Calu3 (cell line): Measurements from ENCODE around the gene SLC8A2. TPM values are rescaled to one million over a fixed set of nuclear protein-coding genes. Genes with fewer than 3 reads are reported as not detected.

ENCODE experiments used
- BruUV-seq: library from RNA; stranded (reverse); fragments of 400-500 nt; replicated peaks from 2 replicates; lab custom pipeline; 2021; lab: Mats Ljungman, UMichigan
- CTCF ChIA-PET: fragments of 300-600 bp; sonication (Branson Sonifier 250); formaldehyde crosslinking; loops from one replicate; lab custom pipeline; 2022; ENCODE audit warnings: antibody characterized with exemption; lab: Charles Lee
- DNase-seq: peaks from one replicate; pipeline ENCODE4 v3.0.0; 2022
- H3K27ac Mint-ChIP-seq: one replicate; pipeline ENCODE4 v1.8.0; 2022; ENCODE audit warnings: mixed read lengths; ENCODE audit not compliant: unreplicated experiment
- H3K27me3 Mint-ChIP-seq: one replicate; pipeline ENCODE4 v1.8.0; 2022; ENCODE audit warnings: mixed read lengths; ENCODE audit not compliant: unreplicated experiment
- H3K36me3 Mint-ChIP-seq: one replicate; pipeline ENCODE4 v1.8.0; 2022; ENCODE audit warnings: mild to moderate bottlenecking, moderate library complexity, mixed read lengths; ENCODE audit not compliant: insufficient read depth, unreplicated experiment
- H3K4me1 Mint-ChIP-seq: one replicate; pipeline ENCODE4 v1.8.0; 2022; ENCODE audit warnings: mild to moderate bottlenecking, low read depth, mixed read lengths; ENCODE audit not compliant: unreplicated experiment
- H3K4me3 Mint-ChIP-seq: one replicate; pipeline ENCODE4 v1.8.0; 2022; ENCODE audit warnings: mild to moderate bottlenecking, low read depth, moderate library complexity, mixed read lengths; ENCODE audit not compliant: unreplicated experiment
- H3K9me3 Mint-ChIP-seq: one replicate; pipeline ENCODE4 v1.8.0; 2022; ENCODE audit warnings: low read depth, mixed read lengths; ENCODE audit not compliant: unreplicated experiment
- intact Hi-C: fragments of 100-400 bp; cut with micrococcal nuclease; formaldehyde crosslinking; loops from one replicate; pipeline ENCODE4 v1.10.0; 2022; ENCODE audit not compliant: unreplicated experiment
- total RNA-seq: library from RNA; stranded (reverse); gene quantifications from 2 replicates; pipeline ENCODE4 v1.2.3, GENCODE V29; 2022
- TF ChIP-seq, protein P1 (sequence below): fragments of 200-600 bp; IDR thresholded peaks from one replicate; pipeline ENCODE4 v1.8.0; 2022; ENCODE audit warnings: antibody characterized with exemption; ENCODE audit not compliant: unreplicated experiment

SLC8A2 gene
- total RNA-seq, 1 experiment from 2014 or later: 0.33 TPM

DNA sequence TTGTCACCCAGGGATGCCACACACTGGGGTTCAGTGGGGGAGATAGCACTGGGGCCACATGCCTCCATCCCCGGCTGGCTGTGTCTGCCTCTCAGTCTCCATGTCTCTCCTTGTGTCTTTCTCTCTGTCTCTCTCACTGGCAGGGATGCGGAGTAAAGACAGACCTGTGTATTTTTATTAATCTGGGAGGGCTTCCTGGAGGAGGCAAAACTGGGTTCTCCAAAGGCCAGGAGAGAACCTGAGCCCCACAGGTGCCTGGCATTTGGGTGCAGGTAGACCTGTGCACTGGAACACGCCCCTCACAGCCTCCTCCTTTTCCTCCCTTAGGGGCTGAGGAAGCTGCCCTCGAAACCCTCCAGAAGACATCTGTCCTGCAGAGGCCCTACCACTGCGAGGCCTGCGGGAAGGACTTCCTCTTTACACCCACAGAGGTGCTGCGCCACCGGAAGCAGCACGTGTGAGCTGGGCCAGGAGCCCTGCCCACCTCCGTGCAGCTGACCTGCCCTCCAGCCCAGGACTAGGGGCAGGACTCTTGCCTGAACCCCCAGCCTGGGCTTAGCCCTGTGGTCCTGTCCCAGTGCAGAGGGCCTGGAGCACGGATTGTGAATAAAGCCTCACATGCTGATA is 89.9 kb downstream of the SLC8A2 start:
- DNase-seq: no peak
- BruUV-seq: no TSS peak
- Mint-ChIP-seq H3K4me3 (no peak overlapping the region), H3K9me3 (no peaks in the 10 kb centered on the region), H3K4me1 (no peaks in the 10 kb centered on the region), H3K27ac (no peak overlapping the region), H3K27me3 (peaks cover 15% of the 10 kb centered on the region), H3K36me3 (peaks cover 67% of the 10 kb centered on the region)
- CTCF ChIA-PET: no interaction called here
- TF ChIP-seq, protein P1, sequence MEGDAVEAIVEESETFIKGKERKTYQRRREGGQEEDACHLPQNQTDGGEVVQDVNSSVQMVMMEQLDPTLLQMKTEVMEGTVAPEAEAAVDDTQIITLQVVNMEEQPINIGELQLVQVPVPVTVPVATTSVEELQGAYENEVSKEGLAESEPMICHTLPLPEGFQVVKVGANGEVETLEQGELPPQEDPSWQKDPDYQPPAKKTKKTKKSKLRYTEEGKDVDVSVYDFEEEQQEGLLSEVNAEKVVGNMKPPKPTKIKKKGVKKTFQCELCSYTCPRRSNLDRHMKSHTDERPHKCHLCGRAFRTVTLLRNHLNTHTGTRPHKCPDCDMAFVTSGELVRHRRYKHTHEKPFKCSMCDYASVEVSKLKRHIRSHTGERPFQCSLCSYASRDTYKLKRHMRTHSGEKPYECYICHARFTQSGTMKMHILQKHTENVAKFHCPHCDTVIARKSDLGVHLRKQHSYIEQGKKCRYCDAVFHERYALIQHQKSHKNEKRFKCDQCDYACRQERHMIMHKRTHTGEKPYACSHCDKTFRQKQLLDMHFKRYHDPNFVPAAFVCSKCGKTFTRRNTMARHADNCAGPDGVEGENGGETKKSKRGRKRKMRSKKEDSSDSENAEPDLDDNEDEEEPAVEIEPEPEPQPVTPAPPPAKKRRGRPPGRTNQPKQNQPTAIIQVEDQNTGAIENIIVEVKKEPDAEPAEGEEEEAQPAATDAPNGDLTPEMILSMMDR: no peak
- intact Hi-C loops: no loop called here

DNA sequence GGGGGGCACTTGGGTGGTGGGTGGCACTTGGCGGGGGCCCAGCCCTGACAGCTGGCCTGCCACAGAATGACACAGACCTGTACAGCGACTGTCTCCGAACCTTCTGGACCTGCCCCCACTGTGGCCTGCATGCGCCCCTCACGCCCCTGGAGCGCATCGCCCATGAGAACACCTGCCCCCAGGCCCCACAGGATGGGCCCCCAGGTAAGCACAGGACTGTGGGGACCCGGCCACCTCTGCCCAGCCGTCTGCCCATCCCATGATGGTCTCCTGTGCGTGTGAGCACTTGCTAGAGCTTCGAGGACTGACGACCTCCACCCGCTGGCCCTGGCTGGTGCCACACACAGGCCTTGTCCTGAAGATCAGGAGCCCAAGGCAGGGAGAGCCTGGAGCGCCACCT is 90.6 kb downstream of the SLC8A2 start:
- no TSS peak for BruUV-seq
- H3K9me3 Mint-ChIP-seq: no peaks in the 10 kb centered on the region
- no peaks in the 10 kb centered on the region for H3K4me1 Mint-ChIP-seq
- H3K27me3 Mint-ChIP-seq: peaks cover 13% of the 10 kb centered on the region
- TF ChIP-seq, protein P1: no peak
- no peak overlapping the region for H3K4me3 Mint-ChIP-seq
- peaks cover 71% of the 10 kb centered on the region for H3K36me3 Mint-ChIP-seq
- DNase-seq: no peak
- H3K27ac Mint-ChIP-seq: no peak overlapping the region
- intact Hi-C loops: no loop called here
- CTCF ChIA-PET: interaction anchor here (0.5 kb wide), 1 partner anchor 87 kb away, joined by 3 read pairs; no protein-coding TSS in a partner anchor

DNA sequence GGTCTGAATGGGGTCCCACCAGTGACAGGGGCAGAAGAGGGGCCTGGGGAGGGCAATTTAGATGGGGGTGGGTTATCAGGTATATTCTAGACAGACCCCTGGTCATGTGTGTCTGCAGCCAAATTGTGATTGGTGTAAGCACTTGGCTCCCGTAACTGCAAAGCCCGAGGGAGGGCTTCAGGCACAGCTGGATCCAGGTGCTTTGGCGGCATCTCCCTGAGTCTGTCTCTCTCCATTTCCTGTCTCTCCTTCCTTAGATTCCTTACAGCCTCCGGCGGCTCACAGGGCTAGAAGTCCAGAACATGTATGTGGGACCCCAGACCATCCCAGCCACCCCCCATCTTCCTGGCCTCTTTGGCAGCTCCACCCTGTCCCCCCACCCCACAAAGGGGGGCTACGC is 91.1 kb downstream of the SLC8A2 start:
- peaks cover 8% of the 10 kb centered on the region for H3K27me3 Mint-ChIP-seq
- no TSS peak for BruUV-seq

DNA sequence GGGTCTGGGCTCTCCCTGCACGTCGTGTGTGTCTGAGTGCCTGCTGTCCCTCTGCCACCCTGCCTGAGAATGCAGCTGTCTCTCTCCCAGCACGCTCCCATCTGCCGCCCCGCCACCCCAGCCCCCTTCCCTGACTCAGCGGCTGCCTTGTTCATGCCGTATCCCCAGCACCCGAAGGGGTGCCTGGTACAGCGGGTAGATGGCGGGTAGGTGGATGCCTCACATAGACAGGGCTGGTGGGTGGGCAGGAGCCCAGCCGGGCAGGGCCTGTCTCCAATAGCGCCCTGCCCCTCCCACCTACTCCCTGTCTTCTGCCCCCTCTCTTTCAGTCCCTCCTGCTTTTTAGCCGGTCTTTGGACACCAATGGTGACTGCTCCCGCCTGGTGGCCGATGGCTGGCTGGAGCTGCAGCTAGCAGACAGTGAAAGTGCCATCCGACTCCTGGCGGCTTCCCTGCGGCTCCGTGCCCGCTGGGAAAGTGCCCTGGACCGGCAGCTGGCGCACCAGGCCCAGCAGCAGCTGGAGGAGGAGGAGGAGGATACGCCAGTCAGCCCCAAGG is 92.2 kb downstream of the SLC8A2 start:
- H3K27ac Mint-ChIP-seq: no peak overlapping the region
- no peaks in the 10 kb centered on the region for H3K9me3 Mint-ChIP-seq
- no peak for DNase-seq
- TF ChIP-seq, protein P1: no peak
- CTCF ChIA-PET: no interaction called here
- no TSS peak for BruUV-seq
- H3K36me3 Mint-ChIP-seq: peaks cover 77% of the 10 kb centered on the region
- intact Hi-C loops: no loop called here
- no peak overlapping the region for H3K4me3 Mint-ChIP-seq
- no peaks in the 10 kb centered on the region for H3K27me3 Mint-ChIP-seq
- no peaks in the 10 kb centered on the region for H3K4me1 Mint-ChIP-seq

More for the DNA sequence above, 91.1 kb downstream of the SLC8A2 start:
- H3K27ac Mint-ChIP-seq: no peak overlapping the region
- intact Hi-C loops: no loop called here
- no peak for DNase-seq
- peaks cover 71% of the 10 kb centered on the region for H3K36me3 Mint-ChIP-seq
- H3K4me3 Mint-ChIP-seq: no peak overlapping the region
- TF ChIP-seq, protein P1: no peak
- CTCF ChIA-PET: interaction anchor here (0.5 kb wide), 1 partner anchor 87 kb away, joined by 3 read pairs; no protein-coding TSS in a partner anchor
- no peaks in the 10 kb centered on the region for H3K4me1 Mint-ChIP-seq
- H3K9me3 Mint-ChIP-seq: no peaks in the 10 kb centered on the region
